GM21786 (cell line): ENCODE results near the gene TMEM271.

Experiments
- ATAC-seq: cut with Tn5 transposase; IDR thresholded peaks from one replicate; pipeline ENCODE4 v1.9.1; 2021; ENCODE audit not compliant: unreplicated experiment

TMEM271 gene

GRCh38 chr4:581181-581580, 5.1 kb upstream of the TMEM271 start:
- ATAC-seq, result no peak

GRCh38 chr4:579543-580175, 3.6 kb upstream of the TMEM271 start:
- ATAC-seq, result no peak

GRCh38 chr4:578451-579443, 2.7 kb upstream of the TMEM271 start:
- ATAC-seq, result no peak

GRCh38 chr4:577499-578450, 1.7 kb upstream of the TMEM271 start:
- ATAC-seq, result no peak

- ATAC-seq, result no peak
These were observed 950 bp upstream of the TMEM271 start for GRCh38 chr4:576991-577498.

GRCh38 chr4:575281-576141, 584 bp downstream of the TMEM271 start:
- no peak for ATAC-seq

- ATAC-seq, result no peak
These were observed 1.5 kb downstream of the TMEM271 start for GRCh38 chr4:574346-575161.

- ATAC-seq, result no peak
These were observed 2.8 kb downstream of the TMEM271 start for GRCh38 chr4:573122-573892.

GRCh38 chr4:572594-572993, 3.5 kb downstream of the TMEM271 start:
- ATAC-seq, result no peak

GRCh38 chr4:571838-572572, 4.1 kb downstream of the TMEM271 start:
- no peak for ATAC-seq

GRCh38 chr4:570754-571153, 5.3 kb downstream of the TMEM271 start:
- ATAC-seq, result no peak

- no peak for ATAC-seq
These were observed 6.0 kb downstream of the TMEM271 start for GRCh38 chr4:569958-570667.

- ATAC-seq, result no peak
These were observed 7.1 kb downstream of the TMEM271 start for GRCh38 chr4:568962-569361.

GRCh38 chr4:568351-568652, 7.8 kb downstream of the TMEM271 start:
- ATAC-seq, result no peak

GRCh38 chr4:567457-568350, 8.4 kb downstream of the TMEM271 start:
- ATAC-seq, result no peak
